Forelimb muscle (tissue), 1 donor: ENCODE results near the gene HIVEP3. TPM values are rescaled to one million over a fixed set of nuclear protein-coding genes. Genes with fewer than 3 reads are reported as not detected.
A peak's percentile ranks its signal among the peaks of the same experiment; 100 is the strongest.

Experiments used
- DNase-seq: peaks from one replicate; pipeline ENCODE4 v3.0.0-alpha.2; 2013; ENCODE audit warnings: low read depth
- polyA plus RNA-seq: library from polyadenylated mRNA; unstranded; fragments of 120-200 nt; gene quantifications from one replicate; pipeline ENCODE4 v1.2.1, GENCODE V29; 2013; ENCODE audit not compliant: insufficient read length

The HIVEP3 gene
- polyA plus RNA-seq, 1 donor, result 2.1 TPM

DNA sequence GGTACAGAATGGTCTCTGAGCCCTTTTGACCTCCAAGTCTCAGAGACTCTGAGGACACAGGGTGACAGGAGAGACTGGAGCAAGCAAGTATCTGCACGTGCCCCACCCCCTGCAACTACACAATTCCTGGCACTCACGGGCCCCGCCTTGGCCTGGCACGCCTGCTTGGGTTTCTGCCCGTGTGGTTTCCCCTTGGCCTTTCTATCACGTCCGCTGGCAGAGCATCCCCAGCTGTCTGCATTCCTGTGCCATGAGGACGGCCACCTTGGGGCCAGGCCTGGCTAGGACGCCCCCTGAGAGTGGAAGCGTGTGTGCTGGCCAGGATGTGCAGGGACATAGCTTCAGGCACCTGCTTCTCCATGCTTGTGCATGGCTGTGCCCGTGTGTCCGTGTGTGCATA, 419.9 kb downstream of the HIVEP3 start:
- no peak for DNase-seq

DNA sequence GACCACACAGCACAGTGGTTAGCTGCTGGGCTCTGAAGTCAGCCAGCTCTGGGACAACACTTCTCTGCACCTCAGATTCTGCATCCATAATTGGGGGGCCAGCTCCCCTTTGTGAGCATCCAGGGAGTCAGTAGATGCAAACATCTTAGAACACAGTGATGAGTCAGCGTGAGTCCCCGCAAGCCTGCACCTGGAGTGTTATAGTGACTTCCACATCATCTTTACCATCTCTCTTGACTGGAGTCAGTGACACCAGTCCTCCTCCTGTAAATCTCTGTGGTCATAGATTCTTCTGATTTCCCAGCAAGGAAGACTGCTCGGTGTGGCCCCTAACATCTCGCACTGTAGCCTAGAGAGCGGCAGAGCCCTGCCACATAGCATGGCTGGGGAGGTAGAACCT, 420.3 kb downstream of the HIVEP3 start:
- DNase-seq, result no peak

- DNase-seq, result no peak
Observed at GRCh38 chr1:41497461-41498030, 421.2 kb downstream of the HIVEP3 start.

DNA sequence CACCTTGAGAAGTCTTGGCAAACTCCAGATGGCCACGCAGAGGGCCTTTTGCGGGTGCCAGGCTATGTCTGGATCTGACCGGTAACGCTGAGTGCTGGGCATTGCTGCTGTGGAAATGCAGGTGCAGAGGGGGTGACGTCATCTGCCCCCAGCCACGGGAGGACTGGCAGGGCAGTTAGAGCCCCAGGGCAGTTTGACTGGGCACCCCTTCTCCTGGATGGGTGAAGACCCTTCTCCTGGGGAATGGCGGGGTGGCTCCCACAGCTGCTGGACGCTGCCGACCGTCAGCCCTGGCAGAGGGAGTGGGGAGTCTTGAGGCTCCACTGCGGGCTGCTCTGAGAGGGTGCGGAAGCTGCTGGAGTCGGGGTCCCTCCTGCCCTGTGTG, 421.7 kb downstream of the HIVEP3 start:
- no peak for DNase-seq

DNA sequence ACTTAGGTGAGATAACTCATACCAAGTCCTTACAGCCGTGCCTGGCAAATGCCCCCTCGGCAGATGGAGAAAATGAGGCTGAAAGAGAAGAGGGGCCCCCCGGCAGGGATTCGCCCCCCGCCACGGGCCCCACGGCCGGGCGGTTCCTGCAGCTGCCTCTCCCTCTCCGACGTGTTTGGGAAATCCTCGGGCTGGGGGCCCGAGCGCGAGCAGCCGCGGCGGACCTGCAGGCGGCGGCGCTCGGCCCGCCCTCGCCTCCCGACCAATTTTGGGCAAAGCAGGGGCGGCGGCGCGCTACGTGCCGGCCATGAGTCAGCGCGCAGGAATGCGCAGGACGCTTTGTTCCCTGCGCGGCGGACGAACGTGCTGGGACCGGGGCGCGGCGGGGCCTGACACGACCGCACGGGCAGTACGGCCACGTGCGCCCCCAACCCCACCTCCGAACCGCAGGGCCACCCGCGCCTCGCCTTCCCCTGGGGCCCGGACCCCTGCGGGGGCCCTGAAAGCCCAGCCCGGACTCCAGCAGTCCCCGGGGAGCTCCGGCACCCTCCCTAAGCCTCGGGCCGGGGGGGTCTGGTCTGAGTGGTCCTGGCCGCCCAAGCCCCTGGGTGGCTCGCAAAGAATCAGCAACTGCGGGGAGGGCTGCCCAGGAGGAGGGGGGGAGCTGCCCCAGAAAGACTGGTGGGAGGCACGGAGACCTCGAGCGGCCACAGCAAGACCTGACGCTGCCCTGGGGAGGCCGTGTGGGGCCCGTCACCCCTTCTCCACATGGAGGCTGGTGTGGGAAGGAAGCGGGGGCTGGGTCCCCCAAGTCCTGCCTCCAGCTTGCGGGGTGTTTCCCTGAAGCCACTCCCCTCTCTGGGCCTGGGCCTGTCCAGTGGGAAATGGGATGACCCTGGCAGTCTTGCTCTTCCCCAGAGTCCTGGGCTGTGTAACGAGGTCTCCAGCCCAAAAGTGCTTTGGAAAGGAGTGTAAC, 422.4 kb downstream of the HIVEP3 start:
- peak; percentile 49 for DNase-seq

DNA sequence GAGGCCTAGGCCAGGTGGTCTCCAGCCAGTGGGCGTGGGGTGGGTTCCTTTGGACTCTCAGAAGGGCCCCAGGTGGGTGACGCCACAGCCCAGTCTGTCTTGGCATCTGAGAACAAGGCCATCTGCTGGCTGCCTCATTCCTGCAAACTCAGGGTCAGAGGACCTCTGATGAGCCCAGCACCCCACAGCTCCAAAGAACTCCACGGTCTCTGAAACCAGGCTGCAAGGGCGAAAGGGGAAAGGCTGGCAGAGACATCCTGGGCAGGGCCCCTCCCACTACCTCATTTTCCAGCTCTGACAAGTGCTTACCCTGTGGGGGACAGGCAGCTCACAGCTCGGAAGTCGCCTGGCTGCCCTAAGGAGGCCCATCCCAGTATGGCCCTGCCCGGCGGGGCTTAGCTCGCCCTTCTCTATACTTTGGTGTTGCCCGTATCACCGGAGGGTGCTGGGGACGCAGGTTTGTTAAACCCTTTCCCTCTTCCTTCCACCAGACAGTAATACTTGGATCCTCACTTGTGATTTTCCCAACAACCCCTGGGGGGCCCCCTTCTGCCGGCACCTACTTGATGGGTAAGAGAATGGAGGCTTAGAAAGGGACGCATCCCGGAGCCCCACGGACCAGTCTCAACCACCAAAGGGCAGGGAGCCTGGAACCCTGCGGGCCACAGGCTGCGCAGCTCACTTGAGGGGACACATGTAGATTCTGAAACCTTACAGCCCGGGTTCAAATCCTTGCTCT, 423.3 kb downstream of the HIVEP3 start:
- no peak for DNase-seq

- no peak for DNase-seq
Observed at GRCh38 chr1:41494351-41495209, 424.1 kb downstream of the HIVEP3 start.

- no peak for DNase-seq
Observed at GRCh38 chr1:41493626-41494350, 424.9 kb downstream of the HIVEP3 start.

- DNase-seq, result no peak
Observed at GRCh38 chr1:41493117-41493536, 425.6 kb downstream of the HIVEP3 start.

DNA sequence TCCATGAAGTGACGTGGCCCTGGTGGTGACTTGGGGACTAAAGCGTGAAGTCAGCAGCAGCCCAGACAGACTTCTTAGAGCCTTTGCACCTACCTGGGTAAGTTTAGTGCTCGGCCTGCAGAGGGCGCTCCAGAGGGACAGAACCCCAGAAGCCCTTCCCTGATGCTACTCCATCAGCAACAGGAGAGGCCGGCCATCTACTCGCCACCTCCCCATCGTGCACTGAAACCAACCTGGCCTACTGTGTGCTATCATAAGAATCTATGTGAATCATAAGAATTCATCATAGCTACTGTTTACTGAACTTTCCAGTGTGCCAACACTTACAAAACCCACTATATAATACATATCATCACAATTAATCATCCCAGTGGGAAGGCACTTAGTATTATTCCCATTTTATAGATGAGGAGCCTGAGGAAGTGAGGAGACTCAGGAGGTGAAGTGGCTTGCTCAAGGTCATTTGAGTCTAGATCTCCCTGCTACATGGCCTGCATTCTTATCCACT, 426.3 kb downstream of the HIVEP3 start:
- DNase-seq, result no peak

DNA sequence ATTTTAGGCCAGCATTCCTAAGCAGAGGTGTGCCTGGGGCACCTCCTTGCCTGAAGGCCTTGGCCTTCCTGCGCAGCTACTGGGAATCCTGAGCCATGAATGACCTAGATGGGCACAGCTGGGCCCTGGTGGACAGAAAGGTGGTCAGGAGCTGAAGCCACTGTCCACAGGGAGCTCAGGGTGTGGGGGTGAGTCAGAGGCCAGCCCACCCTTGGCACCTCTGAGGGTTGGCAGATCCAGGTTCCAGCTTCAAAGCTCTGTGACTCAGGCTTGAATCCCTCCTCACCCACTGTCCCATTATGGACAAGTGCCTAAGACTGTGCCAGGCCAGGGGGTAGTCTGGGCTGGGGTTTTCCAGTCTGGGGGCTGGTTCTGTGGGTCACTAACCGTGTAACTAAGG, 427.8 kb downstream of the HIVEP3 start:
- no peak for DNase-seq

DNA sequence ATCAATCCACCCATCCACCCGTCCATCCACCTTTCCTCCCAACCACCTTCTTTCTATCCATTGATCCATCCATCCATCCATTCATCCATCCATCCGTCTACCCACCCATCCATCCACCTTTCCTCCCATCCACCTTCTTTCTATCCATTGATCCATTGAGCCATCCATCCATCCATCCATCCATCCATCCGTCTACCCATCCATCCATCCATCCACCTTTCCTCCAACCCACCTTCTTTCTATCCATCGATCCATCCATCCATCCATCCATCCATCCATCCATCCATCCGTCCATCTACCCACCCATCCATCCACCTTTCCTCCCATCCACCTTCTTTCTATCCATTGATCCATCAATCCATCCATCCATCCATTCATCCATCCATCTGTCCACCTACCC, 429.2 kb downstream of the HIVEP3 start:
- no peak for DNase-seq

DNA sequence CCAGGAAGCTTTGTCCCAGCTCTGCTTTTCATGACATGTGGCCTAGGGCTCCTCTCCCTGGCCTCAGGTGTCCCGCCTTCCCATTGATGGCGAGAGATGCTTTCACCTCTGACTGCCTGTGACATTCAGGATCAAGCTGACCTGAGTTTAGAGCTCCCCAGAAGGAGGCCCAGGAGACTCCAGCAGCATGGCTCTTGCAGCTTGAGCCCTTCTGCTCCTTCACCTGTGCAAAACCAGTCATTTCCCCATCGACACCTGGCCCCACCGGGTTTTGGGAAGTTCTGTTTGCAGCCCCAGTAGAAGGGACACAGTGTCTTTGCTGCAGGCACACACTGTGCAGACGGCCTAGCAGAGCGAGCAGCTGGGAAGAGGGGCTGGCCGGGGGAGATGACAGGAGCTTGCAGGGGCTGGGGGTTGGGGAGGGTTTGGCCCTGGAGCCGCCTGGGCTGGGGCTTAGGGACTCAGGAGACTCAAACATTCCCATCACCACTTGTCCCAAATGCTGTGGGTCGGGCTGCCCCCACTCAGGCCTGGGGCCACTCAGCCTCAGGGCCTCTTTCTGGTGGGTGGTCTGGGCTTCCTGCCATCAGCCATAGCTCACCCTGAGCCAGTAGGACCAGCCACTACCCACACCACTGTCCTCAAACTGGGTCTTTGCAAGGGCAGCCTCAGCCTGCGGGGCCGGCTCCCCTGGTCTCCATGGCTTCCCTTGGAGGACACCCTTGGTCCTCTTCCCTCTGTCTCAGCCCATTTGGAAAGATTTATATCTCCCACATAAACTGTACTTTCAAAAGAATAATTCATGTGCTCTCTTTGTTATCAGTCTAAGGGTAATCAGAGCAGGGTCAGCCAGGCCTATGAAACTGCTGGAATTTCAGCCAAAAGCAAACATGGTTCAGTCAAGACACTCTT, 430.4 kb downstream of the HIVEP3 start:
- DNase-seq, result no peak

GRCh38 chr1:41487126-41488039, 431.3 kb downstream of the HIVEP3 start:
- DNase-seq, result no peak

- no peak for DNase-seq
Observed at GRCh38 chr1:41486371-41487125, 432.2 kb downstream of the HIVEP3 start.

DNA sequence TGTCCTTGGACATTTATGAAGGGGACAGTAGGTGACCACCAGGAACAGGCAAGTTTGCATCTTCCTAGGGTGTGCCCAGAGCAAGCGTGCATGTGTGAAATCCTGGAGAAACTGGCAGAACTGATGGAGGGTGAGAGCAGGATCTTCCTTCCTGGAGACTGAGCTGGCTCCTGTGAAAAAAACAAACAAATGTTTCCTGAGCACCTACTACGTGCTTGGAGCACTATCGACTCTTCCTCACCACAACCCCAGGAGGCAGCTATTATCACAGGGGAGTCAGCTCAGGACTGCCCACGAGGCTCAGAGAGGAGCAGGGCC, 432.7 kb downstream of the HIVEP3 start:
- DNase-seq, result no peak

GRCh38 chr1:41485605-41486004, 433.1 kb downstream of the HIVEP3 start:
- DNase-seq, result no peak
